HEK293 (cell line): ENCODE results near the gene NCOA6.
"Not testable (repeated sequence)": the region's sequence is repeated elsewhere in the genome, so short reads cannot be mapped to it uniquely, and the experiment has no call there.

Source experiments
- CTCF ChIA-PET: fragments of 350-600 bp; formaldehyde crosslinking; extraction: SDS; loops from one replicate; lab custom pipeline; 2021; ENCODE audit warnings: antibody characterized with exemption; lab: Yijun Ruan, JAX
- POLR2A ChIA-PET: fragments of 300-600 bp; formaldehyde crosslinking; extraction: SDS; loops from one replicate; lab custom pipeline; 2020; ENCODE audit warnings: antibody characterized with exemption, inconsistent platforms; lab: Yijun Ruan, JAX
- H3K27ac ChIP-seq: fragments of 200-500 bp; sonication (Bioruptor generic); 2 replicates; pipeline ENCODE4 v1.5.1; 2014; ENCODE audit warnings: low read depth, low read length, control low read depth, inconsistent platforms; ENCODE audit errors: extremely low read depth
- H3K36me3 ChIP-seq, 2 experiments: fragments of 200-500 bp in 1 of 2; sonication (Bioruptor generic) in 1 of 2; 1 replicate in 1 of 2; 2 replicates in 1 of 2; pipeline ENCODE4 v1.5.1; 2014 to 2017; ENCODE audit warnings: inconsistent platforms in 2 of 2, low read length in 2 of 2; ENCODE audit not compliant: control insufficient read depth in 2 of 2, insufficient read depth in 1 of 2
- H3K4me1 ChIP-seq: fragments of 200-500 bp; sonication (Bioruptor generic); 2 replicates; pipeline ENCODE4 v1.5.1; 2014; ENCODE audit warnings: mild to moderate bottlenecking, low read length, inconsistent platforms; ENCODE audit not compliant: control insufficient read depth, insufficient read depth
- H3K4me3 ChIP-seq: 2 replicates; pipeline ENCODE4 v1.5.1; 2011; ENCODE audit warnings: low read depth, mild to moderate bottlenecking, control low read depth, low read length, moderate library complexity
- H3K9me3 ChIP-seq: fragments of 200-500 bp; sonication (Bioruptor generic); 2 replicates; pipeline ENCODE4 v1.5.1; 2014; ENCODE audit warnings: low read depth, low read length, inconsistent platforms; ENCODE audit not compliant: control insufficient read depth, insufficient read depth
- ATF2 ChIP-seq: fragments of 450-650 bp; formaldehyde crosslinking; IDR thresholded peaks from 2 replicates; pipeline ENCODE4 v1.5.1; 2016; ENCODE audit warnings: missing biosample characterization, missing genetic modification characterization, low read depth
- HOXD13 ChIP-seq: sonication (generic); formaldehyde crosslinking; IDR thresholded peaks from 2 replicates; pipeline ENCODE4 v1.8.0; 2022; ENCODE audit warnings: missing genetic modification reagents, borderline replicate concordance
- OSR2 ChIP-seq: fragments of 450-650 bp; formaldehyde crosslinking; IDR thresholded peaks from 2 replicates; pipeline ENCODE4 v1.5.1; 2016; ENCODE audit warnings: missing biosample characterization, missing genetic modification characterization
- PATZ1 ChIP-seq: fragments of 450-650 bp; formaldehyde crosslinking; IDR thresholded peaks from 2 replicates; pipeline ENCODE4 v1.5.1; 2016; ENCODE audit warnings: missing biosample characterization, missing genetic modification characterization
- TRIM28 ChIP-seq: IDR thresholded peaks from 2 replicates; pipeline ENCODE4 v1.6.1; 2011; ENCODE audit warnings: low read length, control low read depth, borderline replicate concordance
- ZIC2 ChIP-seq: fragments of 450-650 bp; formaldehyde crosslinking; IDR thresholded peaks from 2 replicates; pipeline ENCODE4 v1.5.1; 2016; ENCODE audit warnings: missing biosample characterization, missing genetic modification characterization
- ZNF121 ChIP-seq: fragments of 450-650 bp; formaldehyde crosslinking; IDR thresholded peaks from 2 replicates; pipeline ENCODE4 v1.5.1; 2016; ENCODE audit warnings: missing biosample characterization, missing genetic modification characterization
- ZNF292 ChIP-seq: fragments of 450-650 bp; formaldehyde crosslinking; IDR thresholded peaks from 2 replicates; pipeline ENCODE4 v1.5.1; 2016; ENCODE audit warnings: low read depth, missing biosample characterization, missing genetic modification characterization, borderline replicate concordance
- ZNF354C ChIP-seq: fragments of 450-650 bp; formaldehyde crosslinking; IDR thresholded peaks from 2 replicates; pipeline ENCODE4 v1.5.1; 2016; ENCODE audit warnings: missing biosample characterization, missing genetic modification characterization, low read depth, borderline replicate concordance
- ZNF777 ChIP-seq: fragments of 450-650 bp; formaldehyde crosslinking; IDR thresholded peaks from 2 replicates; pipeline ENCODE4 v1.5.1; 2017; ENCODE audit warnings: missing biosample characterization, missing genetic modification characterization, borderline replicate concordance

The NCOA6 gene

GRCh38 chr20:34807944-34808465, 17.4 kb downstream of the NCOA6 start:
- H3K36me3 ChIP-seq, H3K9me3 ChIP-seq, H3K4me3 ChIP-seq, H3K27ac ChIP-seq, POLR2A ChIA-PET: not testable (repeated sequence)
- peaks cover 11% of the 10 kb centered on the region; the same call in 1 of the 2 replicates for H3K4me1 ChIP-seq
- TF ChIP-seq ZNF121 (tag by site-specific recombination): peak; percentile 71
- CTCF ChIA-PET: interaction anchor here (0.7 kb wide), 1 partner anchor 44 kb away, joined by 4 read pairs; no protein-coding TSS in a partner anchor

- H3K4me1 ChIP-seq: peaks cover 7% of the 10 kb centered on the region; the same call in 1 of the 2 replicates
- ChIA-PET POLR2A (no interaction called here), CTCF (no interaction called here)
- H3K4me3 ChIP-seq: no peak overlapping the region
- peaks cover 0 to 6% of the 10 kb centered on the region in 2 experiments; a peak in 1 of 3 replicates for H3K36me3 ChIP-seq
- no peak overlapping the region for H3K27ac ChIP-seq
- no peaks in the 10 kb centered on the region for H3K9me3 ChIP-seq
- TF ChIP-seq TRIM28 (0 out of 2 replicates have a peak, but pooled peaks have one; percentile 36), ZNF777 (tag by site-specific recombination) (no peak)
- TF ChIP-seq, all 188 proteins: peak for 1
These were observed 19.2 kb downstream of the NCOA6 start for GRCh38 chr20:34806255-34806654.

GRCh38 chr20:34798871-34799270, 26.6 kb downstream of the NCOA6 start:
- peaks cover 0 to 6% of the 10 kb centered on the region in 2 experiments; a peak in 1 of 3 replicates for H3K36me3 ChIP-seq
- peaks cover 5% of the 10 kb centered on the region for H3K4me1 ChIP-seq
- no peak overlapping the region for H3K4me3 ChIP-seq
- CTCF ChIA-PET: interaction anchor here (0.6 kb wide), 1 partner anchor 1201 kb away, joined by 4 read pairs; no protein-coding TSS in a partner anchor
- TF ChIP-seq ZNF292: no peak
- TF ChIP-seq HOXD13: no peak
- TF ChIP-seq ZNF354C (tag by site-specific recombination): no peak
- peak; percentile 6; the same call in 1 of the 2 replicates for TF ChIP-seq ATF2
- no peaks in the 10 kb centered on the region for H3K9me3 ChIP-seq
- POLR2A ChIA-PET: no interaction called here
- no peak overlapping the region for H3K27ac ChIP-seq

- CTCF ChIA-PET: interaction anchor here (0.6 to 0.7 kb wide), 2 partner anchors 12 to 1201 kb away, joined by 4 read pairs; no protein-coding TSS in a partner anchor
- no peak for TF ChIP-seq OSR2 (tag by site-specific recombination)
- POLR2A ChIA-PET: no interaction called here
These were observed 27.1 kb downstream of the NCOA6 start for GRCh38 chr20:34798328-34798727.

GRCh38 chr20:34797012-34797995, 28.1 kb downstream of the NCOA6 start:
- ChIA-PET CTCF (interaction anchor here (0.7 to 3.0 kb wide), 3 partner anchors 13 to 607 kb away, joined by 3 to 9 read pairs (median 4); no protein-coding TSS in a partner anchor), POLR2A (interaction anchor here (0.6 to 1.1 kb wide), 2 partner anchors 27 to 186 kb away, joined by 3 to 4 read pairs; no protein-coding TSS in a partner anchor)
- Histone ChIP-seq H3K4me3 (no peak overlapping the region), H3K27ac (no peak overlapping the region), H3K9me3 (no peaks in the 10 kb centered on the region), H3K36me3 (no peaks in the 10 kb centered on the region; a peak in 1 of 3 replicates), H3K4me1 (peaks cover 20% of the 10 kb centered on the region)
- TF ChIP-seq PATZ1 (tag by site-specific recombination) (no peak), ZIC2 (tag by site-specific recombination) (peak; percentile 43)

More at GRCh38 chr20:34798328-34798727, 27.1 kb downstream of the NCOA6 start:
- H3K4me1 ChIP-seq: peaks cover 10% of the 10 kb centered on the region
- no peak overlapping the region for H3K4me3 ChIP-seq
- H3K36me3 ChIP-seq: peaks cover 0 to 6% of the 10 kb centered on the region in 2 experiments; a peak in 1 of 3 replicates
- H3K27ac ChIP-seq: no peak overlapping the region
- no peaks in the 10 kb centered on the region for H3K9me3 ChIP-seq
